Measurements from ENCODE around the gene CSMD2. TPM values are rescaled to one million over a fixed set of nuclear protein-coding genes. Genes with fewer than 3 reads are reported as not detected.

CSMD2 gene
- total RNA-seq, 1 experiment from 2014 or later, result 0.22 TPM

GRCh38 chr1:33464552-33464951 is 700.5 kb downstream of the CSMD2 start:
- RAD21 ChIA-PET (ENCODE audit: low non-redundant PET in 1 of 2, low total read pairs in 2 of 2, uncharacterized antibody in 2 of 2, unreplicated experiment in 2 of 2), result no interaction called here
- ATAC-seq, result no peak
- no TSS peak for BruUV-seq (replicated peaks)

More at GRCh38 chr1:33464552-33464951, 700.5 kb downstream of the CSMD2 start:
- Histone ChIP-seq H3K4me3 (replicated peaks in 1 of 2; ENCODE audit: low read depth in 1 of 2, low read length in 2 of 2) (no peak overlapping the region), H3K79me2 (ENCODE audit: insufficient read depth, low read length) (no peaks in the 10 kb centered on the region), H3K27ac (ENCODE audit: low read depth, low read length) (no peak overlapping the region), H3K36me3 (ENCODE audit: control insufficient read depth in 1 of 2, insufficient read depth in 2 of 2, low read length in 2 of 2) (no peaks in the 10 kb centered on the region), H3K9me2 (ENCODE audit: insufficient read depth) (no peaks in the 10 kb centered on the region), H3K27me3 (ENCODE audit: insufficient read depth, low read length) (no peaks in the 10 kb centered on the region), H4K20me1 (ENCODE audit: insufficient read depth) (no peaks in the 10 kb centered on the region), H3K9ac (ENCODE audit: low read length) (no peak overlapping the region), H2AFZ (ENCODE audit: low read depth, low read length, poor library complexity, severe bottlenecking) (no peak overlapping the region), H3K4me1 (ENCODE audit: control insufficient read depth in 1 of 2, insufficient read depth in 2 of 2, low read length in 2 of 2) (peaks cover 8 to 21% of the 10 kb centered on the region in 2 experiments; a peak in 3 of 4 replicates), H3K4me2 (ENCODE audit: low read length) (no peak overlapping the region), H3K9me3 (ENCODE audit: control insufficient read depth in 1 of 2, insufficient read depth in 1 of 2, low read depth in 1 of 2, low read length in 2 of 2) (no peaks in the 10 kb centered on the region)
- no peak for DNase-seq (ENCODE audit: low read depth, low spot score)
- ChIA-PET CTCF (no interaction called here), POLR2A (no interaction called here)
- intact Hi-C loops (cut with micrococcal nuclease), result no loop called here
- TF ChIP-seq SRF (IDR thresholded peaks at IDR 0.05; ENCODE audit: low read depth) (no peak), SIN3A (IDR thresholded peaks at IDR 0.05; ENCODE audit: low read depth) (no peak), POLR2A (IDR thresholded peaks at IDR 0.05; ENCODE audit: borderline replicate concordance, extremely low read depth, insufficient read depth, insufficient read length) (no peak), REST (IDR thresholded peaks at IDR 0.05; ENCODE audit: low read depth) (no peak), POLR2AphosphoS5 (IDR thresholded peaks at IDR 0.05; ENCODE audit: low read depth, low read length) (no peak), CEBPB (IDR thresholded peaks at IDR 0.05; ENCODE audit: low read depth) (no peak), EZH2phosphoT487 (IDR thresholded peaks at IDR 0.05; ENCODE audit: borderline replicate concordance) (no peak), ELF1 (IDR thresholded peaks at IDR 0.05; ENCODE audit: borderline replicate concordance, low read depth) (no peak), EGR1 (IDR thresholded peaks at IDR 0.05; ENCODE audit: low read depth) (no peak), ZNF274 (IDR thresholded peaks at IDR 0.05; ENCODE audit: low read depth, low read length) (no peak), FOSL1 (IDR thresholded peaks at IDR 0.05; ENCODE audit: low read depth) (no peak), MAX (IDR thresholded peaks at IDR 0.05) (no peak), EZH2 (IDR thresholded peaks at IDR 0.05) (no peak), YY1 (IDR thresholded peaks at IDR 0.05; ENCODE audit: extremely low read depth, insufficient replicate concordance, low read depth, low read length) (no peak), CBX3 (IDR thresholded peaks at IDR 0.05; ENCODE audit: low read depth) (no peak)

Other genes starting within 250 kb of the CSMD2 start
- not detected for gene C1orf94, start 11.7 kb upstream of the CSMD2 start, total RNA-seq (2021; ENCODE audit: unreplicated experiment)